ENCODE results near the gene CD8B.

The CD8B gene

DNA sequence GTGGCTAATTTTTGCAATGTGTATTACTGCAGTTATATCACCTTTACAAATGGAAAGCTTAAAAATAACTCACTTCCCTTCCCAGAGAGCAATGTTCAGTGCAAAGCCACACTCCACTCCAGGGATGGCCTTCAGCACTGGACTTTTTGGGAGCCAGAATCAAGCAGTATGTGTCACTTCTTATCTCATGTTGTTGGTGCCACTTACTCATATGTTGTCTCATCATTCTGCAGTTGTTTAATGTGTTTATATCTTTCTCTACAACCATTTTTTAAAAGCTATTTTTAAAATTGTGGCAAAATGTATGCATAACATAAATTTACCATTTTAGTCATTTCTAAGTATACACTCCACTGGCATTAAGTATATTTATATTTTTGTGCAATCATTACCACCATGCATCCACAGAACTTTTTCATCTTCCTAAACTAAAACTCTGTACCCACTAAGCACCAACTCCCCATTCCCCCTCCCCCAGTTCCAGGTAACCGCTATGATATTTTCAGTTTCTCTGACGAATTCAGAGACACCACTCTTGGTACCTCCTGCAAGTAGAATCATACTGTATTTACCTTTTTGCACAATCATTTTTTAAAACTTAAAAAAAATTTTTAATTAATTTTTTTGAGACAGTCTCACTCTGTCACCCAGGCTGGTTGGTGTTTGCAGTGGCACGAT, 38.9 kb downstream of the CD8B start:
- H3K27ac ChIP-seq, result no peak overlapping the region
- TF ChIP-seq, protein P1, sequence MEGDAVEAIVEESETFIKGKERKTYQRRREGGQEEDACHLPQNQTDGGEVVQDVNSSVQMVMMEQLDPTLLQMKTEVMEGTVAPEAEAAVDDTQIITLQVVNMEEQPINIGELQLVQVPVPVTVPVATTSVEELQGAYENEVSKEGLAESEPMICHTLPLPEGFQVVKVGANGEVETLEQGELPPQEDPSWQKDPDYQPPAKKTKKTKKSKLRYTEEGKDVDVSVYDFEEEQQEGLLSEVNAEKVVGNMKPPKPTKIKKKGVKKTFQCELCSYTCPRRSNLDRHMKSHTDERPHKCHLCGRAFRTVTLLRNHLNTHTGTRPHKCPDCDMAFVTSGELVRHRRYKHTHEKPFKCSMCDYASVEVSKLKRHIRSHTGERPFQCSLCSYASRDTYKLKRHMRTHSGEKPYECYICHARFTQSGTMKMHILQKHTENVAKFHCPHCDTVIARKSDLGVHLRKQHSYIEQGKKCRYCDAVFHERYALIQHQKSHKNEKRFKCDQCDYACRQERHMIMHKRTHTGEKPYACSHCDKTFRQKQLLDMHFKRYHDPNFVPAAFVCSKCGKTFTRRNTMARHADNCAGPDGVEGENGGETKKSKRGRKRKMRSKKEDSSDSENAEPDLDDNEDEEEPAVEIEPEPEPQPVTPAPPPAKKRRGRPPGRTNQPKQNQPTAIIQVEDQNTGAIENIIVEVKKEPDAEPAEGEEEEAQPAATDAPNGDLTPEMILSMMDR (conservative IDR thresholded peaks at IDR 0.05), result no peak

DNA sequence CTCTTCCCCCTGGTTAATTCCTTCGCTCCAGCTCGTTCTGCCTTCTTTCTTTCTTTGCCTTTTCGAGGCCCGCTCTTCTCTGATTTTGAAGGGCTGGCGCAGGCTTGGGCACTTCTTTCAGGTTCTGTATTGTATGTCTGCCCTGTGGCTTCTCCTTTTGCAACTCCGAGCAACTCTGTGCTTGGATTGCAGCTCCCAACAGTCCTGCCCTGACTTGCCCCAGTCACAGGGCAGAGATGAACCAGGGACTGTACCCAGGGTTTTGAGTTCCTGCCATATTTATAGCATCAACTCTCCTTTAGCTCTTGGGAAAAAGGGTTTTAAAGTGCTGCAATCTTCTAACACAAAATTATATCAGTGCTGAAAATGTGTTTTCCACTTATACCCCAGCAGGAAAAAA, 39.8 kb downstream of the CD8B start:
- TF ChIP-seq, protein P1 (conservative IDR thresholded peaks at IDR 0.05), result no peak
- H3K27ac ChIP-seq, result no peak overlapping the region

DNA sequence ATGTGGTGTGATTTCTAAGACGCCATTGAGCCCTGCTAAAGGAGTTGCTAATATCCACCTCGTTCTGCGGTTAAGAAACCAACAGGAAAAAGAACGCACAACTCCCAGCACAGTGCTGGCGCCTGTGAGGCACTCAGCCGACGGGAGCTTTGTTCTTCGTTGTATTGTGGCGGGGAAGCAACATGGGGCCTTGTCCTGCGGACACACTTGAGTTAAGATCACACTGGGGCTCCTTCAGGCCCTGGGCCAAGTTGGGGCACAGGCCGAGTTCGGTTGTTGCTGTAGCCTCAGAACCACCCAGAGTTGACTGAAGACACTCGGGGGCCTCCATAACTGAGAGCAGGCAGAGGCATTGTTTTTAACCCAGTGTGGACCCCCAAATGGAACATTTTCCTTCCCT, 40.4 kb downstream of the CD8B start:
- no peak overlapping the region for H3K27ac ChIP-seq
- TF ChIP-seq, protein P1 (conservative IDR thresholded peaks at IDR 0.05), result no peak

DNA sequence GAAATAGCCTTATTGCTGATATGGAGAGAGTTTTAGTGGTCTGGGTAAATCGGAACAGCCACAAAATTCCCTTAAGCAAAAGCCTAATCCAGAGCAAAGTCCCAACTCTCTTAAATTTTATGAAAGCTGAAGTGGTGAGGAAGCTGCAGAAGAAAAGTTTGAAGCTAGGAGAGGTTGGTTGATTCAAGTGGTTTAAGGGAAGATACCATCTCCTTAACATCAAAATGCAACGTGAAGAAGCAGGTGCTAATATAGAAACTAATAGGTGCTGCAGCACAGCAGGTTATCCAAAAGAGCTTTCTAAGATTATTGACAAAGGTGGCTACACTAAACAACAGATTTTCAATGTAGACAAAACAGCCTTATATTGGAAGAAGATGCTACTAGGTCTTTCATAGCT, 42.7 kb downstream of the CD8B start:
- TF ChIP-seq, protein P1 (conservative IDR thresholded peaks at IDR 0.05), result no peak
- no peak overlapping the region for H3K27ac ChIP-seq

DNA sequence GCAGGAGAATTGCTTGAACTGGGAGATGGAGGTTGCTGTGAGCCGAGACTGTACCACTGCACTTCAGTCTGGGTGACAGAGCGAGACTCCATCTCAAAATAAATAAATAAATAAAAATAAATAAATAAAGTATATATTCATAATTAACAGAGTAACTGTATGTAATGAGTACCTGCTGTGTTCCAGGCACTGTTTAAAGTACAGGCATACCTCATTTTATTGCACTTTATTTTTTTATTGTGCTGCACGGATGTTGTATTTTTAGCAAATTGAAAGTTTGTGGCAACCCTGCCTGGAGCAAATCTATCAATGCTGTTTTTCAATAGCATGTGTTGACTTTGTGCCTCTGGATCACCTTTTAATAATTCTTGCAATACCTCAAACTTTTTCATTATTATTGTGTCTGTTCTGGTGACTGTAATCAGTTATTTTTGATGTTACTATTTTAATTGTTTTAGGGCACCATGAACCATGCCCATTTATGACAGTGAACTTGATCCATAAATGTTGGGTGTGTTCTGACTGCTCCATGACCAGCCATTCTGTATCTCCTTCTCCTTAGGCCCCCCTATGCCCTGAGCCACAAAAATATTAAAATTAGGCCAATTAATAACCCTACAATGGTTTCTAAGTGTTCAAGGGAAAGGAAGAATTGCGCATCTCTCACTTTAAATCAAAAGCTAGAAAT, 43.4 kb downstream of the CD8B start:
- no peak overlapping the region for H3K27ac ChIP-seq
- TF ChIP-seq, protein P1 (conservative IDR thresholded peaks at IDR 0.05), result no peak

DNA sequence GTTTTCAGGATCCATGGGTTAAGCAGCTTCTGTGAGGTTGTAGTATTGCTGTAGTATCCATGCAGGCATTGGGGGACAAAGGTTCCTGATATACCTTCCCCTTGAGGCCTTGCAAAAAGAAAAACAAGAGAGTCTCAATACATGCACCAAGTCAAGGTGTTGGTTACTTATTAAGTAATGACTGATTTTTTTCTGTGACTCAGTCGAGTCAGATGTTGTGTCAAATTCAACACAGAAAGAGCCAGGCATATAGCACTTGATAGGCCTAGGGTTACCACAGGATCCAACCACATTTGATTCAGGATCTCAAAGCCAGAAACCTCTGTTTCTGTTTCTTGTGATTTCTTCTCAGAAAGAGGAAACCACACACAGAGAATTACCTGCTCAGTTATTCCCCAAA, 46.1 kb downstream of the CD8B start:
- no peak overlapping the region for H3K27ac ChIP-seq
- TF ChIP-seq, protein P1 (conservative IDR thresholded peaks at IDR 0.05), result no peak

DNA sequence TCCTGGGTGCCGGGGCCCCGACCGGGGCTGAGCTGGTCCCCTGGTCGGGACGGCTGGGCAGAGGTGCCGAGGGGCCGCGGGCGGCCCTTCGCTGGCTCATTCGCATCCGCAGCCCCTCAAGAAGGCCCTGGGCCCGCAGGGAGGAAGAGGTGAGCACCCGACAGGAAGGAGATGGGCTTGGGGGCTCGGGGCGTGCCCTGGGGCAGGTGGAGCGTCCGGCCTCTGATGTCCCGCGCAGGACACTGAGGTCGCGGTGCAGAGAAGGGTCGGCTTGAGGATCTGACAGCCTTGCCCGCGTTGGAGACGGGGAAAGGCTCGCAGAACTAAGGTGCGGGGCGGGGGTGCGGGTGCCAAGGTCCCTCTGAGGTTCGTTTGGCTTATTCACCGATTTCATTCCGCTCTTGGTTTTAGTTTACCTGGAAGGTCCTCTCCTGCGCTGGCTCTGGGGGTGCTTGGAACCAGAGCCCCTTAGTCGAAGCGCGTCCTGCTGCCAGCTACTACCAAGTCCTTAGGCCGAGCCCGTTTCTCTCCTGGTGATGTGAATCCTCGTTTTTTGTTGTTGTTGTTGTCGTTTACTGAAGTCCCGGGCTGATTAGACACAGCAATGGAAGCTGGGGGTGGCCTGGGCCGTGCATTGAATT, 52.1 kb downstream of the CD8B start:
- TF ChIP-seq, protein P1 (conservative IDR thresholded peaks at IDR 0.05), result no peak
- no peak overlapping the region for H3K27ac ChIP-seq

Measured in VCaP (cell line).